ENCODE data around the gene FRRS1L. TPM values are rescaled to one million over a fixed set of nuclear protein-coding genes. Genes with fewer than 3 reads are reported as not detected.

FRRS1L gene
- total RNA-seq, 1 donor from 2014 or later, result 4.4 TPM

- H3K4me3 Mint-ChIP-seq (ENCODE audit: unreplicated experiment), result peak within 1 kb of the TSS; percentile 95
- peaks cover 8% of the 10 kb centered on the region for H3K4me1 Mint-ChIP-seq (ENCODE audit: low read depth, unreplicated experiment)
- H3K27me3 Mint-ChIP-seq (ENCODE audit: unreplicated experiment), result peaks cover 4% of the 10 kb centered on the region
- H3K9me3 Mint-ChIP-seq (ENCODE audit: unreplicated experiment), result peaks cover 7% of the 10 kb centered on the region
- TF ChIP-seq, protein P1, sequence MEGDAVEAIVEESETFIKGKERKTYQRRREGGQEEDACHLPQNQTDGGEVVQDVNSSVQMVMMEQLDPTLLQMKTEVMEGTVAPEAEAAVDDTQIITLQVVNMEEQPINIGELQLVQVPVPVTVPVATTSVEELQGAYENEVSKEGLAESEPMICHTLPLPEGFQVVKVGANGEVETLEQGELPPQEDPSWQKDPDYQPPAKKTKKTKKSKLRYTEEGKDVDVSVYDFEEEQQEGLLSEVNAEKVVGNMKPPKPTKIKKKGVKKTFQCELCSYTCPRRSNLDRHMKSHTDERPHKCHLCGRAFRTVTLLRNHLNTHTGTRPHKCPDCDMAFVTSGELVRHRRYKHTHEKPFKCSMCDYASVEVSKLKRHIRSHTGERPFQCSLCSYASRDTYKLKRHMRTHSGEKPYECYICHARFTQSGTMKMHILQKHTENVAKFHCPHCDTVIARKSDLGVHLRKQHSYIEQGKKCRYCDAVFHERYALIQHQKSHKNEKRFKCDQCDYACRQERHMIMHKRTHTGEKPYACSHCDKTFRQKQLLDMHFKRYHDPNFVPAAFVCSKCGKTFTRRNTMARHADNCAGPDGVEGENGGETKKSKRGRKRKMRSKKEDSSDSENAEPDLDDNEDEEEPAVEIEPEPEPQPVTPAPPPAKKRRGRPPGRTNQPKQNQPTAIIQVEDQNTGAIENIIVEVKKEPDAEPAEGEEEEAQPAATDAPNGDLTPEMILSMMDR (IDR thresholded peaks at IDR 0.05; ENCODE audit: partially characterized antibody, unreplicated experiment), result no peak
- H3K27ac Mint-ChIP-seq (ENCODE audit: unreplicated experiment), result peak within 1 kb of the TSS; percentile 72
- DNase-seq, result peak; percentile 96
- H3K36me3 Mint-ChIP-seq (ENCODE audit: unreplicated experiment), result no peaks in the 10 kb centered on the region
These were observed 47.4 kb downstream of the FRRS1L start, which contains the start of gene TMEM245 for GRCh38 chr9:109119439-109120203. TMEM245 (minus strand) TSS chr9:109119947; CDS start chr9:109119913, 34 bp downstream.

DNA sequence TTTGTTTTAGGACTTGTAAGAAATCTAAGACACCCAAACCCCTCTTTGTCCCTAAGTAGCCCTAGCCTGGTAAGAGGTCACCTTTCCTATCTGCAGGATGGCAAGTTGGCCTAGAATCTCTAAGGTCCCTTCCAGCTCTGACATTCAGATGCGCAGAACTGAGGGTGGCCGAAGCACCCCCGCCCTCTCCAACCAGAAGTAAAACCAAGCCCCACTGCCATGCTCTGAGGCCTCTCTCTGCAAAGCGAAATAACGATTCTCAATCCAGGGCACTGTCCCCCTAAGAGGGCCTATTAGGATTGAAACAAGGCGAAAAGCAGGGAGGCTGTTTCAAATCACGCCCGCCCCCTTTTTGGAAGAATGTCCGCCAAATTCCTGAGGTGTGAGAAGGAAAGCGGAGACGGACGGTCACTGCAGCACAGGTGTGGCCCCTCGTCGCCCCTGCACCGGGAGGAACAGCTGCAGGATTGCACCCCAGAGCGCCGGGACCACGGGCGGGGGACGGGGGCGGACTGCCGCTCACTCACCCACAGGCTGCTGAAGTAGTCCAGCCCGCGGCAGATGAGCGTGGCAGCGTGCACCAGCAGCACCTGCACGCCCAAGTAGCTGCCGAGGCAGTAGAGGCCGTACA, 48.1 kb downstream of the FRRS1L start:
- H3K4me1 Mint-ChIP-seq (ENCODE audit: low read depth, unreplicated experiment), result peaks cover 8% of the 10 kb centered on the region
- H3K4me3 Mint-ChIP-seq (ENCODE audit: unreplicated experiment), result peak overlapping the region; percentile 95
- TF ChIP-seq, protein P1 (IDR thresholded peaks at IDR 0.05; ENCODE audit: partially characterized antibody, unreplicated experiment), result no peak
- H3K9me3 Mint-ChIP-seq (ENCODE audit: unreplicated experiment), result peaks cover 7% of the 10 kb centered on the region
- H3K27ac Mint-ChIP-seq (ENCODE audit: unreplicated experiment), result peak overlapping the region; percentile 72
- H3K36me3 Mint-ChIP-seq (ENCODE audit: unreplicated experiment), result no peaks in the 10 kb centered on the region
- H3K27me3 Mint-ChIP-seq (ENCODE audit: unreplicated experiment), result peaks cover 4% of the 10 kb centered on the region
- DNase-seq, result peak; percentile 16

DNA sequence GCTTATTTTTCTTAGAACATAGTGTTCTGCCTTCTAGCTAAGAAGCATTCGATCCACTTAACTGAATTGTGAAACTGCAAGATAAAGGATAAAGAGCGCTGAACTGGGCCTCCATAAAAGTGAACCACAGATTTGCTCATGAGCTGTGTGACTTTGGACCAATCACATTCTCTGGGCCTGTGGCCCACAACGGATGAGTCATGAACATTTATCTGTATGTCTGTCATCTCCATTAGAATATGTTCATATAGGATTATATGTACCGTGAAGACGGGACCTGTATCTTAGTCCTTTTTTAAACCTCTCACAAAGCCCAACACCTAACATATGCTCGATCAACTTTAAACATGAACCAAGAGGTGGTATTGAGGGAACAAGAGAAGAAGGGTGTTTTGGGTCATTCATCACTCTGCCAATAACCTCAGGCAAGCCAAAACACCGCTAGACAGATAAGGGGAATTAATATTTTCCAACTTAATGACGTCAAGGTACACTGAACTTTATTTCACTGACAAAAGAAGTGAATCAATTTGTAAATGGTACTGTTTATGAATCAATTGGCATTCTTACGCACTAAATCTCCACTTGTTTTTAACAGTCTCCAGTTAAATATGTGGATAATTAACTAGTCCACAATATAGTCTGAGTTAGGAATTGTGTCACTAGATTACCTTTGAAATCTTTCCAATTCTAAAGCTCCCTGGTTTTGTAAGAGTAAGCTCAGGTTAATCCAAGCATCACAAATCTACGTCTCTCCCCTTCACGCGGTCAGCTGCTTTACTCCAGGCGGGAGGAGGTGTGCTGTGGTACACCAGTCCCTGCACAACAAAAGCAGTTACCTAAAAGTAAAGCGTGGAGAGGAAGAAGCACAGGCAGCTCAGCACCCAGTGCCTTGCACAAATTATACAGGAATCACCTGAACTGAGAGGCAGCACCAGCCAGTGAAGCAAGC, 48.9 kb downstream of the FRRS1L start:
- H3K27me3 Mint-ChIP-seq (ENCODE audit: unreplicated experiment), result peaks cover 4% of the 10 kb centered on the region
- H3K36me3 Mint-ChIP-seq (ENCODE audit: unreplicated experiment), result no peaks in the 10 kb centered on the region
- DNase-seq, result no peak
- H3K4me3 Mint-ChIP-seq (ENCODE audit: unreplicated experiment), result peak overlapping the region; percentile 95
- TF ChIP-seq, protein P1 (IDR thresholded peaks at IDR 0.05; ENCODE audit: partially characterized antibody, unreplicated experiment), result no peak
- H3K27ac Mint-ChIP-seq (ENCODE audit: unreplicated experiment), result peak overlapping the region; percentile 72
- H3K4me1 Mint-ChIP-seq (ENCODE audit: low read depth, unreplicated experiment), result peaks cover 8% of the 10 kb centered on the region
- peaks cover 7% of the 10 kb centered on the region for H3K9me3 Mint-ChIP-seq (ENCODE audit: unreplicated experiment)

- Mint-ChIP-seq H3K27ac (ENCODE audit: unreplicated experiment) (no peak overlapping the region), H3K4me1 (ENCODE audit: low read depth, unreplicated experiment) (peaks cover 8% of the 10 kb centered on the region)
- DNase-seq, result no peak
These were observed 51.0 kb downstream of the FRRS1L start for GRCh38 chr9:109115931-109116526.

More at GRCh38 chr9:109115931-109116526, 51.0 kb downstream of the FRRS1L start:
- peaks cover 4% of the 10 kb centered on the region for H3K27me3 Mint-ChIP-seq (ENCODE audit: unreplicated experiment)
- TF ChIP-seq, protein P1 (IDR thresholded peaks at IDR 0.05; ENCODE audit: partially characterized antibody, unreplicated experiment), result no peak
- H3K36me3 Mint-ChIP-seq (ENCODE audit: unreplicated experiment), result no peaks in the 10 kb centered on the region
- H3K4me3 Mint-ChIP-seq (ENCODE audit: unreplicated experiment), result no peak overlapping the region
- peaks cover 7% of the 10 kb centered on the region for H3K9me3 Mint-ChIP-seq (ENCODE audit: unreplicated experiment)

All from glutamatergic neuron (in vitro differentiated cells).